SKM-1 (cell line): Measurements from ENCODE around the gene LYST.
A peak's percentile ranks its signal among the peaks of the same experiment; 100 is the strongest.

Source experiments
- DNase-seq: peaks from one replicate; lab custom pipeline; 2025; ENCODE audit not compliant: unreplicated experiment; lab: John Stamatoyannopoulos, UW

The LYST gene

GRCh38 chr1:235721982-235722381, 144.7 kb downstream of the LYST start:
- DNase-seq: no peak

- no peak for DNase-seq
Observed at GRCh38 chr1:235720544-235720943, 146.2 kb downstream of the LYST start.

GRCh38 chr1:235714205-235714897, 152.4 kb downstream of the LYST start:
- no peak for DNase-seq

- no peak for DNase-seq
Observed at GRCh38 chr1:235712812-235713211, 153.9 kb downstream of the LYST start.

GRCh38 chr1:235710687-235711086, 156.0 kb downstream of the LYST start:
- DNase-seq: no peak

- DNase-seq: no peak
Observed at GRCh38 chr1:235709018-235709417, 157.7 kb downstream of the LYST start.

- no peak for DNase-seq
Observed at GRCh38 chr1:235708390-235708962, 158.2 kb downstream of the LYST start.

GRCh38 chr1:235703506-235703905, 163.2 kb downstream of the LYST start:
- DNase-seq: no peak

GRCh38 chr1:235702412-235702811, 164.3 kb downstream of the LYST start:
- no peak for DNase-seq

GRCh38 chr1:235697508-235697907, 169.2 kb downstream of the LYST start:
- no peak for DNase-seq

GRCh38 chr1:235689356-235689755, 177.3 kb downstream of the LYST start:
- DNase-seq: no peak

- no peak for DNase-seq
Observed at GRCh38 chr1:235688096-235688495, 178.6 kb downstream of the LYST start.

- DNase-seq: no peak
Observed at GRCh38 chr1:235683653-235684052, 183.1 kb downstream of the LYST start.

GRCh38 chr1:235682216-235682615, 184.5 kb downstream of the LYST start:
- DNase-seq: no peak

- DNase-seq: no peak
Observed at GRCh38 chr1:235679644-235680043, 187.1 kb downstream of the LYST start.

- DNase-seq: no peak
Observed at GRCh38 chr1:235679005-235679404, 187.7 kb downstream of the LYST start.

- DNase-seq: peak; percentile 66
Observed at GRCh38 chr1:235675152-235675890, 191.4 kb downstream of the LYST start.

GRCh38 chr1:235673981-235674380, 192.7 kb downstream of the LYST start:
- DNase-seq: no peak

- DNase-seq: no peak
Observed at GRCh38 chr1:235671992-235672391, 194.7 kb downstream of the LYST start.

GRCh38 chr1:235670157-235670776, 196.4 kb downstream of the LYST start:
- DNase-seq: no peak

GRCh38 chr1:235669277-235669676, 197.4 kb downstream of the LYST start:
- DNase-seq: no peak

- DNase-seq: no peak
Observed at GRCh38 chr1:235663628-235664027, 203.1 kb downstream of the LYST start.
